Breast epithelium (tissue), 3 donors: ENCODE results near the gene ST8SIA2.

Source experiments
- POLR2A ChIP-seq: fragments of 450-650 bp; IDR thresholded peaks from one replicate; pipeline ENCODE4 v1.6.1; 2016; ENCODE audit warnings: antibody characterized with exemption, mild to moderate bottlenecking, moderate library complexity
- TF ChIP-seq, protein P1 (sequence below), 3 donors: fragments of 450-650 bp; IDR thresholded peaks; one replicate each; pipeline ENCODE4 v1.5.1; 2016 to 2017; ENCODE audit warnings: antibody characterized with exemption in 3 of 3, mild to moderate bottlenecking in 3 of 3, moderate library complexity in 3 of 3

GRCh38 chr15:92407321-92407720 is 13.6 kb downstream of the ST8SIA2 start:
- TF ChIP-seq, protein P1, sequence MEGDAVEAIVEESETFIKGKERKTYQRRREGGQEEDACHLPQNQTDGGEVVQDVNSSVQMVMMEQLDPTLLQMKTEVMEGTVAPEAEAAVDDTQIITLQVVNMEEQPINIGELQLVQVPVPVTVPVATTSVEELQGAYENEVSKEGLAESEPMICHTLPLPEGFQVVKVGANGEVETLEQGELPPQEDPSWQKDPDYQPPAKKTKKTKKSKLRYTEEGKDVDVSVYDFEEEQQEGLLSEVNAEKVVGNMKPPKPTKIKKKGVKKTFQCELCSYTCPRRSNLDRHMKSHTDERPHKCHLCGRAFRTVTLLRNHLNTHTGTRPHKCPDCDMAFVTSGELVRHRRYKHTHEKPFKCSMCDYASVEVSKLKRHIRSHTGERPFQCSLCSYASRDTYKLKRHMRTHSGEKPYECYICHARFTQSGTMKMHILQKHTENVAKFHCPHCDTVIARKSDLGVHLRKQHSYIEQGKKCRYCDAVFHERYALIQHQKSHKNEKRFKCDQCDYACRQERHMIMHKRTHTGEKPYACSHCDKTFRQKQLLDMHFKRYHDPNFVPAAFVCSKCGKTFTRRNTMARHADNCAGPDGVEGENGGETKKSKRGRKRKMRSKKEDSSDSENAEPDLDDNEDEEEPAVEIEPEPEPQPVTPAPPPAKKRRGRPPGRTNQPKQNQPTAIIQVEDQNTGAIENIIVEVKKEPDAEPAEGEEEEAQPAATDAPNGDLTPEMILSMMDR (IDR thresholded peaks at IDR 0.05) = no peak
- TF ChIP-seq POLR2A = no peak
